Cortex of kidney (tissue), 1 donor: ENCODE data around the gene ANKRD6.

Experiments used
- DNase-seq: peaks from one replicate; lab custom pipeline; 2025; lab: John Stamatoyannopoulos, UW

ANKRD6 gene

GRCh38 chr6:89564752-89565427 is 131.9 kb downstream of the ANKRD6 start:
- no peak for DNase-seq

GRCh38 chr6:89566008-89566800 is 133.3 kb downstream of the ANKRD6 start:
- DNase-seq = no peak

DNA sequence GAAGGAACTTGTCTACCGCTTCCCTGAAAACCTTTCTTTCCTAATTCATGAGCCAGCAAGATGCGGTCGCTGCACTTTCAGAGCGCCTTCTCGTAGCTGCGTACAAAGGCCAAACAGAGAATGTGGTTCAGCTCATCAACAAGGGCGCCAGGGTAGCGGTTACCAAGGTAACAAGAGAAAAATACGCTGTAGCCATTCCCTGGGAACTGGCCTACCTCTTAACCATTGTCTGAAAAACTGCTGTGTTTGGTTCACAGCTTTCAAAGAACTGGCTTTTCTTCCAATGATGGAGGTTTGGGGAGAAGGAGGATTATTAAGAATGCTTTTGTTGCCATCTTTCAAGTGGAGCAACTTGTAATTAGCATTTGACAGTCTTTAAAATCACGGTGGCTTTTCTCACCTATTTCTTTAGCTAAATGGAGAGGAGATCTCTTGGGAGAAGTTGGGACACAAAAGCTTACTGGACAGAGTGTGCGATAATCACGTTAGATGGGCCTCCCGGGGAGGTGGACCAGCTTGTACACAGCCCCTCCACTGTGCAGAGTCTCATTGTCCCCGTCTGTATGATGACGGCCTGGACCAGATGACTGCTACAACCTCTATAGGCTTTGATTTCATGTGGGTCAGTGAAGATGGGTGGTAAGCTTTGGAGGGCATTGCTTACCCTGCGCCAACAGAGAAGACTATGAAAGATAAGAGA is 134.1 kb downstream of the ANKRD6 start:
- no peak for DNase-seq

DNA sequence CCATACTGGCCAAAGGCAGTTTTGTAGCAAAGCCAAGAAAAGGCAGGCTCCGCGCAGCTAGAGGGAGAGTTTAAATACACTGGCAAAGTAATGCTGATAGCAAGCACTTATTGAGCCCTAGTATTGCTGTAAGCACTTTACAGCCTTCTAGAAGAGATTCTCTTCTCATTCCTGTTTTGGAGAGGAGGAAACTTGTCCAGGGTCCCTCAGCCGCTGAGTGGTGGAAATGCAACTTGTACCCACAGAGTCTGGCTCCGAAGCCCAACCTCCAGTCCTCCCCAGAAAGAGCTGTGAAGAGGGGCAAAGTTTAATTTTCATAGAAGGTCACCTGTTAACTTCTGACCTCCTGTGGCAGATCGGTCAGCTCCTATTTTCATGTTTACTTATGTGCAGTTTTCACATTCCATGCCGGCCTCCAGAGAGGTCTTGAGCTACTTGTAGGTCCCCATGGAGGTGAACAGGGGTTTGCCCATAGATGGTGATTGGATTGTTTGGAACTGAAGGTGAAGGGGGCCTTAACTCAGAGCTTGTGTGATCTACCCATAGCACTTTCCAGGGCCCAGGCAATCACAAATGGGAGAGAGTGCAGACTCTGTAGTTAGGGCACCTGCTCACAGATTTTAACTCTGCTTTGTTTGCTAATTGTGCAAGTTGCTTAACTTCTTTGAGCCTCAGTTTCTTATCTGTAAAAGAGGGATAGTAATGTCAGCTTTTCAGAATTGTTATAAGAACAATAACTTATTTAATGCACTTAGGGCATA is 134.9 kb downstream of the ANKRD6 start:
- DNase-seq = no peak

- DNase-seq = no peak
Observed at GRCh38 chr6:89574910-89575561, 142.1 kb downstream of the ANKRD6 start.

GRCh38 chr6:89575562-89575960 is 142.6 kb downstream of the ANKRD6 start:
- no peak for DNase-seq

GRCh38 chr6:89580997-89581666 is 148.2 kb downstream of the ANKRD6 start:
- DNase-seq = no peak

DNA sequence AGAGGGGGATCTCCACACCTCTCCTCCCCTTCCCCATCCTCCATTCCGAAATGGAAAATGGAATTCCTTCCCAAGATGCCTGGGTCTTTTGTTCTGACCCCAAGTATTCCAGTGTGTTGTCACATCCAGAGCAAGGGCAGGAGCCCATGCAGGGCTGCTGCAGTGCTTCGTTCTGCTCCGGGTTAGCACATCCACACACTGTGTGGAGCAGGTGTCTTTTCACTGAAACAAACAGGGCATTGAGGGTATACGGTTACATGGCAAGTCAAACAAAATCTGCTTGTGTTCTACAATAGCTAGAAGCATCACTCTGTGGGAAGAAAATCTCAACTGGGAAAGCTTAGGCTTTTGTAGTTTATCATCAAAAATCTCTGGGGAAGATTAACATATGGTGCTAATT is 148.7 kb downstream of the ANKRD6 start:
- no peak for DNase-seq

GRCh38 chr6:89582669-89583325 is 149.8 kb downstream of the ANKRD6 start:
- no peak for DNase-seq

DNA sequence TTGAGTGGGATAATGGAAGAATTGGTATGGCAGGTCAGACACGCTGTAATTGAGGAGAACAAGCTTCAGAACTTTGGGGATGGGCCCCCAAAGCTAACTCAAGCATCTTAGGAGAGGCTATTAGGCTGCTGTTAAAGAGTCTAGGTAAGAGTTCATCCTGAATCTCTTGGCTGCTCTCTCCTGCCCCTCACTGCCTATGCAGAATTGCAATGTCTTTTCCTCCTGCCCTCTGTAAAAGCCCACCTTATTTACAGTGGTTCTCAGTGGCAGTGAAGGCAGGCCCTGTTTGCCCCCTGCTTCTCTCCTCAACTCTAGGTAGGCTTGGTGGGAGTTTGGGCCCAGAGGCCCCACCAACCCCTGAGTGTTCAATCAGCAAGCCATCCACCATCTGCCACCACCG is 150.6 kb downstream of the ANKRD6 start:
- DNase-seq = no peak

GRCh38 chr6:89584539-89584938 is 151.6 kb downstream of the ANKRD6 start:
- no peak for DNase-seq

DNA sequence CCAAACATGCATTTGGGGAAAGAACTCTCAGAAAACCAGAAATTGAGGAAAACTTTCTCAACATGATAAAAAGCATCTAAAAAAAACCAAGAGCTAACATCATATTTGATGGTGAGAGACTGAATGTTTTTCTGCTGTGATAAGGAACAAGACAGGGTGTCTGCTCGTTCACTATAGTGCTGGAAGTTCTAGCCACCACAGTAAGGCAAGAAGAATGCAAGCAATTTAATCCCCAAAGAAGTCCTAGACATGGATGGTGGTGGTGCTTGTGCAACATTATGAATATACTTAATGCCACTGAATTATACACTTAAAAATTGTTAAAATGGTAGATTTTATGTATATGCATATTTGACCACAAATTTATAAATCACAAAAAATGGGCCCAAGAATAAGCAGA is 152.2 kb downstream of the ANKRD6 start:
- DNase-seq = no peak

DNA sequence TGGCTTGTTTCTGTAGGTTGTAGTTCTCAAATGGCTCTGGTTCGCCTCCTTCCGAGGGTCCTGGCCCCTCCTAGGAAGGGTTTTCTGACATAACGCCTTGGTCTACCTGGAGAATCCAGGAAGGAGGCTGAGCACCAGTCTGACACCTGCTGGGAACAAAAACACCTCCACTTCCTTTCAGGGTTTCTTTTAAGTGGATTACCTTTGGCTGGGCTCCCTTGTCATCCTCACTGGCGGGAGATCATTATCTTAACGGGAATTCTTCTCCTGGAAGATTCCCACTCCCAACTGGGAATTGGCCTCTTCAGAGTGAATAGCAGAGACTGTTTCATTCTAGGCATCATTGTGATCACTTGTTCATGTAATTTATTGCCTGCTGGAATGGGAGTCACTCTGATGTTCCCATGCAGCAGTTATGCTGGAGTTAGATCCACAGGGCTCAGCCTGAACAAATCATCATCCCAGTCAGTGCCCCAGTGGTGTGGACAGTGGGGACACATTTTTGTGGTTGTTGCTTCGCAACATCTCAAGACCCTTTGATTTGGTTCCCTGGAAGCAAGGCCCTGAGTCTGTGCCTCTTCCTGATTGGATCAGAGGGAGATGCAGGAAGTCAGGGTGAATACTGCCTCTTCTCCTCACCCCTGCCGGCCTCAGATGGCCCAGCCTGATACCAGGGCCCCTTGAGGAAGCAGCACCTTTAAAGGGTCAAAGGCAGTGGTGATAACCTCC is 156.5 kb downstream of the ANKRD6 start:
- DNase-seq = no peak

DNA sequence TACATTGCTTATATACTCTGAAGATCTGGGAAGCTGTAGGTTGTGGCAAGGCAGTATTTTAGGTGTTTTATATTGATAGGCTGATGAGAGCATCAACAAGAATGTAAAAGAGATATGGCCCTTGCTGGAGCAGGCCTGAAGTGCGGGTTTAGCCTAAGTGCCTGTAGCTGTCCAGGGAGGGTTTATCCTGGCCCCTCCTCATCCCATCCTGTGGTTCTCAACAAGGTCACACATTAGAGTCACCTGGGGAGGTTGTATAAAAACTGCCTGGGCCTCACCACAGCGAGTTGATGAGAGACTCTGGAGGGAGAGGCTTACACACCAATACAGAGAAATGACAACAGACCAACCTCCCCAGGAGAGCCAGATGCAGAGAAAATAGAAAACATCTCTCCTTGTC is 157.2 kb downstream of the ANKRD6 start:
- DNase-seq = no peak

DNA sequence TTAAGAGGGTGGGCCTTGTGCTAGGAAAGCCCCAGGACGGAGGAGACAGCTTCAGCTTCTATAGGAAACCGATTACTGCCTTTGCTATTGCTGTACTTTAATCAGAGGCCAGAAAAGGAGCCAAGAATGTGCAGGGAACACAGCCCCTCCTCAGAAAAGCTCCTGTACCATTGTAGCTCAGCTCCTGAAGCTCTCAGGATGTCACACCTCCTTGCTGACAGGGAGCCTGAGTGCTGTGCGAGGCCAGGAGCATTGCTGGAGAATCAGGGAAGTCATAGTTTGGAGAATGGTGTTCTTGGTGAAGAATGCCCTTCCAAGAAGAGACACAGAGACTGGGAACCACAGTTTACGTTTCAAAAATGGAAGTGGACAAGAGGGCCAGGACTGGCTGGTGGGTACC is 158.8 kb downstream of the ANKRD6 start:
- no peak for DNase-seq

GRCh38 chr6:89596056-89596455 is 163.1 kb downstream of the ANKRD6 start:
- DNase-seq = no peak

DNA sequence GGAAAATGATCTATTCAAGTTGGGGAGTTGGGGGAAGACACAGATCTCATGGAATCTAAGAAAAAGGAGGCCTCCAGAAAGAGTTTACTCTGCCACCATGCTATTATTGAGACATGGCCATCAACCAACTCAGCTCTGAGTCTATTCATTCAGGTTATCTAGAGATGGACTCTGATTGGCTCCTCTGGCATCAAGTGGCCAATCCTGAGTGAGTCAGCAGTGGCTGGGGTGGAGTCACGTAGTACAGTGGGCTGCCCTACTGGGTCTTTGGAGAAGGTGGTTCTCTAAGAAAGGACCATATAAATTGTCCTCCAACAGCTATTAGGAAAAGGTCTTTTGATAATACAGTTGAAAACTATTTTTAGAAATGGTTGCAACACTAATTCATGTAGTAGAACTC is 163.5 kb downstream of the ANKRD6 start:
- DNase-seq = no peak

DNA sequence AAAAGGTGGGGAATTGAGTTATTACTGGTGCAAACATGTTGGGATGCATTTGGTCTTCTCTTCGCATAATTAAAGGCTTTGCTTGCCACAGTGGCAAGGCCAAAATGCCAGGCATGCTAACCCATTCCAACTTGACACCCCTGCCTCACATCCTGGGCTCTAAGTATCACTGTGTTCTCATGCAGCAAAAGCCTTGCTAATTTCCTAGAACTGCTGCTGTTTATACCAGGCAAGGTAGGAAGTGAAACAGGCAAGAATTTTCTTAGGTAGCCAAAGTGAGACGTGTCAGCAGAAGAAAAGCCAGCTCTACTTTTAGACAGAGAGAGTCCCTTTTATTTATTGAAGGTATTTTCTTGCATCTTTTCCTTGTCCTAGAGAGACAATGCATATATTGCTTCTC is 164.4 kb downstream of the ANKRD6 start:
- DNase-seq = no peak

DNA sequence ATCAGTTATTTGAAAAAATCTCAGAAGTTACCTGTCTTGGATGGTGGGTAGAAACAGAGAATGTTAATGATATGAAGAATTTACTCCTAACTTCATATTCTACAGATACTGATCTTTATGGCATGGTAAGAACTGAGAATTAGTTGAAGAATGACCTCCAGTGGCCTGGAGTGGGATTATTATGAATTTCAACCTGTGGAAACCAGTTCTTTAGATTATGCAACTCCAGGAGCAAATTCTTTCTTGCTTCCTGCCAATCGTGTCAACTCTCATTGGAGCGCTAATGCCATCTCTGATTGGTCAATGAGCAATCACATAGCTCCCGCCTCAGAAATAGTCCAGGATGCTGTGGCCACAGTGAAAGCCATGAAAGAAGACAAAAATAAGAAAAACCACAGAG is 165.0 kb downstream of the ANKRD6 start:
- DNase-seq = no peak

- no peak for DNase-seq
Observed at GRCh38 chr6:89599727-89600126, 166.8 kb downstream of the ANKRD6 start.
